K562 (cell line): Measurements from ENCODE around the gene MEIS1. TPM values are rescaled to one million over a fixed set of nuclear protein-coding genes. Genes with fewer than 3 reads are reported as not detected.

ENCODE experiments used
- KDM1A ChIP-seq, 2 experiments: fragments of 450-650 bp; IDR thresholded peaks; 2 replicates each; pipeline ENCODE4 v1.6.1; 2016; ENCODE audit warnings: mild to moderate bottlenecking in 2 of 2
- POLR2G ChIP-seq: fragments of 200-400 bp; formaldehyde crosslinking; IDR thresholded peaks from 2 replicates; pipeline ENCODE4 v1.6.1; 2017; ENCODE audit warnings: low read depth, mild to moderate bottlenecking, antibody characterized with exemption, low read length, moderate library complexity
- ZFX ChIP-seq: sonication (generic); formaldehyde crosslinking; IDR thresholded peaks from 2 replicates; pipeline ENCODE4 v1.8.0; 2022; ENCODE audit warnings: mild to moderate bottlenecking, missing genetic modification reagents, moderate library complexity
- polyA plus RNA-seq, 8 experiments: library from polyadenylated mRNA; depleted of rRNA in 4 of 8; stranded (reverse) in 5 of 8; unstranded in 3 of 8; fragments of >200 nt; fragmentation: Nextera tagmentation in 2 of 8; fragmentation: Illumina TruSeq in 1 of 8; extraction: Ambion mirVana in 2 of 8; extraction: Trizol in 1 of 8; gene quantifications; 2 replicates each; pipeline versions ENCODE4 v1.2.1 to v1.2.3, GENCODE V29; 2011 to 2014; ENCODE audit warnings: inconsistent platforms in 1 of 8, missing spikeins in 1 of 8
- total RNA-seq, 7 experiments: library from RNA; depleted of rRNA in 6 of 7; stranded (reverse); fragments of >200 nt in 6 of 7; fragmentation: Illumina TruSeq in 2 of 7; extraction: Trizol in 2 of 7; gene quantifications; 2 replicates each; pipeline versions ENCODE4 v1.2.1 to v1.2.3, GENCODE V29; 2011 to 2021; ENCODE audit warnings: low replicate concordance in 1 of 7
- TF ChIP-seq, protein P1 (sequence below), 2 experiments: fragments of 450-650 bp; formaldehyde crosslinking in 1 of 2; IDR thresholded peaks; 2 replicates each; pipeline versions ENCODE4 v1.4.0 to v1.6.1; 2014 to 2020; ENCODE audit warnings: mild to moderate bottlenecking in 2 of 2, borderline replicate concordance in 1 of 2, low read depth in 1 of 2

MEIS1 gene
- total and polyA plus RNA-seq, 9 of the 15 experiments (the other 6 are each of a cell fraction or from before 2014, with no cell fraction given), result 2.3 to 9.0 (median 5.9) TPM

DNA sequence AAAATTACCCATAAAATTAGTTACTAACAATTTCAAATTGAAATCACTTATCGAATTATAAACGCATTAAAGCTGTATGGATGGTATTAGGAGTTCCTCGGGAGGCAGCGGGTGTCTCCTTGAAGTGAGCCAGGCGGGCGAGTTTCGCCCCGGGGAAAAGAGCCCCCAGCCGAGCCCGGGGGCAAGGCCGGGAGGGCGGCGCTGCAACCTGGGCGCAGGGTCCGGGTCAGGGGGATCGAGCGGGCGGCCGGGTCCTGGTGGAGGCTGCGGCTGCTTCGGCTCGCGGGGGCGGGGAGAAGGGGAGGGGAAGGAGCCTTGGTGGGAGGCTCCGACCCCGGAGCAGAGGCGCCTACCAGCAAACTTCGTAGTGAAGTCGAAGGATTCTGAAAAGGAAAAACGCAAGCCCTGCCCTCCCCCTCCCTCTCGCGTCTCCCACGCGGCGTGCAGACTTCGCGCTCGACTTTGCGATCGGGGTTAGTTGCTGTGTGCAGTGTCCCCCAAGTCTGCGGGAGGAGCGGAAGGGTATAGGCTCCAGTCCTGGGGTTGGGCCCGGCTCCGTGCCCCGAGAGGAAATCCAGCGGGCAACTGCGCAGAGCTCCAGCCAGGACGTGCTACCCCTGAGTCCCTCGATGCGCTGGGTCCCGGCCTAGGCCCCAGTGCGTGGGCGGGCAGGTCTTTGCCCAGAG lies 140.8 kb downstream of the MEIS1 start (continued):
- TF ChIP-seq POLR2G (0 out of 2 replicates have a peak, but pooled peaks have one; percentile 29), KDM1A (IDR thresholded peaks at IDR 0.05) (peak in 1 of 2 experiments; percentile 34; a peak in 1 of 4 replicates), ZFX (CRISPR knock-in tag) (0 out of 2 replicates have a peak, but pooled peaks have one; percentile 18)
- TF ChIP-seq, protein P1, sequence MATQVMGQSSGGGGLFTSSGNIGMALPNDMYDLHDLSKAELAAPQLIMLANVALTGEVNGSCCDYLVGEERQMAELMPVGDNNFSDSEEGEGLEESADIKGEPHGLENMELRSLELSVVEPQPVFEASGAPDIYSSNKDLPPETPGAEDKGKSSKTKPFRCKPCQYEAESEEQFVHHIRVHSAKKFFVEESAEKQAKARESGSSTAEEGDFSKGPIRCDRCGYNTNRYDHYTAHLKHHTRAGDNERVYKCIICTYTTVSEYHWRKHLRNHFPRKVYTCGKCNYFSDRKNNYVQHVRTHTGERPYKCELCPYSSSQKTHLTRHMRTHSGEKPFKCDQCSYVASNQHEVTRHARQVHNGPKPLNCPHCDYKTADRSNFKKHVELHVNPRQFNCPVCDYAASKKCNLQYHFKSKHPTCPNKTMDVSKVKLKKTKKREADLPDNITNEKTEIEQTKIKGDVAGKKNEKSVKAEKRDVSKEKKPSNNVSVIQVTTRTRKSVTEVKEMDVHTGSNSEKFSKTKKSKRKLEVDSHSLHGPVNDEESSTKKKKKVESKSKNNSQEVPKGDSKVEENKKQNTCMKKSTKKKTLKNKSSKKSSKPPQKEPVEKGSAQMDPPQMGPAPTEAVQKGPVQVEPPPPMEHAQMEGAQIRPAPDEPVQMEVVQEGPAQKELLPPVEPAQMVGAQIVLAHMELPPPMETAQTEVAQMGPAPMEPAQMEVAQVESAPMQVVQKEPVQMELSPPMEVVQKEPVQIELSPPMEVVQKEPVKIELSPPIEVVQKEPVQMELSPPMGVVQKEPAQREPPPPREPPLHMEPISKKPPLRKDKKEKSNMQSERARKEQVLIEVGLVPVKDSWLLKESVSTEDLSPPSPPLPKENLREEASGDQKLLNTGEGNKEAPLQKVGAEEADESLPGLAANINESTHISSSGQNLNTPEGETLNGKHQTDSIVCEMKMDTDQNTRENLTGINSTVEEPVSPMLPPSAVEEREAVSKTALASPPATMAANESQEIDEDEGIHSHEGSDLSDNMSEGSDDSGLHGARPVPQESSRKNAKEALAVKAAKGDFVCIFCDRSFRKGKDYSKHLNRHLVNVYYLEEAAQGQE (IDR thresholded peaks at IDR 0.05; ENCODE audit: borderline replicate concordance), result no peak
- TF ChIP-seq, protein P1 (CRISPR knock-in tag; IDR thresholded peaks at IDR 0.05; ENCODE audit: low read depth), result no peak
